OCI-LY7 (cell line): ENCODE results near the gene UQCR10.

Experiments
- CTCF ChIP-seq: fragments of 200-600 bp; sonication (generic); conservative IDR thresholded peaks from 2 replicates; pipeline ENCODE4 v1.5.1; 2014; ENCODE audit warnings: mild to moderate bottlenecking, antibody characterized with exemption, low read length, moderate library complexity, mixed read lengths
- EZH2phosphoT487 ChIP-seq: fragments of 200-600 bp; sonication (generic); IDR thresholded peaks from 2 replicates; pipeline ENCODE4 v1.6.1; 2018; ENCODE audit warnings: low read depth, borderline replicate concordance, mild to moderate bottlenecking, mixed run types, antibody characterized with exemption, low read length, moderate library complexity, mixed read lengths

DNA sequence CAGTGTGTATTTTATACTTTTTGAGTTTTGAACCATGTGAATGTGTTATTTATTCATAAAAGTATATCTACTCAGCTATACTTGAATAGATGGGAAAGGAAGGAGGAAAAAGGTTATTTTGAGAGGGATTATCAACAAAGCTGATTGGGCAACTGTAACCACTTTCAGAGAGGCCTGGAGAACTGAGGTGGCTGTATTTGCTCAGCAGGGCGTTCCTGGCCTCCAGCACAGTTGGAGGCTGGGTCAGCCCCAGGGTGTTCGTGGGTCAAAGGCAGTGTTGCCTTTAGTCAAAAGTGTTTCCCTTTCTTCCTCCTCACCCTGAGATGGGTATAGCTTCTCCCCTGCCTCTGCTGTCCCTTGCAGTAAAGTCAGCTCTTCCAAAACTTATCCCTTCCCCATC is 44.2 kb downstream of the UQCR10 start:
- TF ChIP-seq EZH2phosphoT487 (no peak), CTCF (no peak)
